H1 (cell line): ENCODE data around the gene ACTN2.
A peak's percentile ranks its signal among the peaks of the same experiment; 100 is the strongest.

ENCODE experiments used
- ASH2L ChIP-seq: fragments of 200-600, 300-600 bp; sonication (generic); IDR thresholded peaks from one replicate; pipeline ENCODE4 v1.7.1; 2017; ENCODE audit warnings: low read length
- CTCF ChIP-seq, 3 experiments: IDR thresholded peaks; 1 replicate in 2 of 3; 2 replicates in 1 of 3; pipeline versions ENCODE4 v1.5.1 to v1.6.1; 2011; ENCODE audit warnings: low read length in 3 of 3, mild to moderate bottlenecking in 3 of 3, inconsistent platforms in 2 of 3, low read depth in 1 of 3, moderate library complexity in 1 of 3; ENCODE audit not compliant: insufficient read depth in 1 of 3; ENCODE audit errors: control extremely low read depth in 1 of 3
- MAX ChIP-seq: IDR thresholded peaks from 2 replicates; pipeline ENCODE4 v1.6.1; 2012; ENCODE audit warnings: inconsistent platforms
- SIN3A ChIP-seq, 2 experiments: IDR thresholded peaks in 1 of 2; conservative IDR thresholded peaks in 1 of 2; 2 replicates each; pipeline ENCODE4 v1.6.1; 2011 to 2012; ENCODE audit warnings: low read length in 2 of 2, improper control_type of control experiment in 1 of 2, low read depth in 1 of 2, mild to moderate bottlenecking in 1 of 2
- SP1 ChIP-seq: IDR thresholded peaks from 2 replicates; pipeline ENCODE4 v1.6.1; 2011; ENCODE audit warnings: low read depth, low read length
- SUZ12 ChIP-seq: fragments of 200-600 bp; sonication (generic); IDR thresholded peaks from 2 replicates; pipeline ENCODE4 v1.6.1; 2012; ENCODE audit warnings: mild to moderate bottlenecking, inconsistent platforms, low read length, moderate library complexity, mixed read lengths
- ZNF274 ChIP-seq: IDR thresholded peaks from 2 replicates; pipeline ENCODE4 v1.7.0; 2012; ENCODE audit warnings: low read length, borderline replicate concordance; ENCODE audit errors: extremely low read depth

- no peak for TF ChIP-seq ASH2L
- no peak for TF ChIP-seq SUZ12
- TF ChIP-seq SP1 = no peak
- no peak for TF ChIP-seq MAX
- peak in 2 of 3 experiments; percentile 49 to 69; a peak in 2 of 4 replicates for TF ChIP-seq CTCF (IDR thresholded peaks at IDR 0.05; ENCODE audit: control extremely low read depth in 1 of 3, insufficient read depth in 1 of 3, low read depth in 1 of 3, low read length in 3 of 3)
- TF ChIP-seq SIN3A (conservative IDR thresholded peaks at IDR 0.05 in 1 of 2, IDR thresholded peaks at IDR 0.05 in 1 of 2; ENCODE audit: low read depth in 1 of 2, low read length in 2 of 2) = no peak
- no peak for TF ChIP-seq ZNF274
Observed at GRCh38 chr1:236774926-236775325, 88.6 kb downstream of the ACTN2 start.
